GM12865 (cell line): ENCODE data around the gene PAWR.

Experiments used
- DNase-seq: peaks from one replicate; pipeline ENCODE4 v3.0.0; 2010; ENCODE audit warnings: low read depth
- H3K4me3 ChIP-seq: 2 replicates; pipeline ENCODE4 v1.5.1; 2011; ENCODE audit warnings: mild to moderate bottlenecking, low read depth, low read length, control low read depth
- CTCF ChIP-seq: IDR thresholded peaks from 2 replicates; pipeline ENCODE4 v1.5.1; 2011; ENCODE audit warnings: low read length, control low read depth, low read depth, inconsistent platforms; ENCODE audit not compliant: insufficient read depth; ENCODE audit errors: missing control alignments

Gene PAWR

DNA sequence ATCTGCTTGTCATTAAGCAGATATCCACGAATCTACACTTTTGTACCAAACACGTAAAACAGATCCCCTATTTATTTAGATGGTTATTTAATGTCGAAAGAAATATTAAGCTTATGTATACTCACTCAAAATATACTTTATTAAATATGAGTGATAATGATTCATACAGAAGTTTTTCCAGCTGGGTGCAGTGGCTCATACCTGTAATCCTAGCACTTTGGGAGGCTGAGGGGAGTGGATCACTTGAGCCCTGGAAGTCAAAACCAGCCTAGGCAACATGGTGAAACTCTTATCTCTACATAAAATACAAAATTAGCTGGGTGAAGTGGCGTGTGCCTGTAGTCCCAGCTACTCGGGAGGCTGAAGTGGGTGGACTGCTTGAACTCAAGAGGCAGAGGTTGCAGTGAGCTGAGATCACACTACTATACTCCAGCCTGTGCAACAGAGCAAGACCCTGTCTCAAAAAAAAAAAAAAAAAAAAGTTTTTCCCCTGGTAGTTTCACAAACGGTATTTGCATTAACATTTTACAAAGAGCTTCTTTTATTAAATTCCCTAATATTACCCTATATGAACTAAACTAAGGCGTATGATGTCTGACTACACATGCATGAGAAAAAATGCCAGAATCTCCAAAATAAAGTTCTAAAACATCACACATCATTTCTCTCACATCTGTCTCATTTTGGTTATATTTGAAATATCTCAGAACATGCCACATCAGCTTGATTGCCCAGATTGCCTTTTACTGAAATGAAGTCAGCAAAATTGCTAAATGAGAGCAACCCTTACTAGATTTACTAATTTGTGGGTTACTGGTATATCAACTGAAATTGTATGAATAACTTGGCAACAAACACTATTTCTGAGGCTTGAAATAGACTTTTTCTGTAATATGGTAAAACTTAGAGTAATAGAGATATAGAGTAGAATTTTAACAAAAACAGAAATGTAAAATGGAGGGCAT lies 74.9 kb downstream of the PAWR start:
- peak; percentile 48 for DNase-seq
- no peak for TF ChIP-seq CTCF
- no peak overlapping the region for H3K4me3 ChIP-seq

DNA sequence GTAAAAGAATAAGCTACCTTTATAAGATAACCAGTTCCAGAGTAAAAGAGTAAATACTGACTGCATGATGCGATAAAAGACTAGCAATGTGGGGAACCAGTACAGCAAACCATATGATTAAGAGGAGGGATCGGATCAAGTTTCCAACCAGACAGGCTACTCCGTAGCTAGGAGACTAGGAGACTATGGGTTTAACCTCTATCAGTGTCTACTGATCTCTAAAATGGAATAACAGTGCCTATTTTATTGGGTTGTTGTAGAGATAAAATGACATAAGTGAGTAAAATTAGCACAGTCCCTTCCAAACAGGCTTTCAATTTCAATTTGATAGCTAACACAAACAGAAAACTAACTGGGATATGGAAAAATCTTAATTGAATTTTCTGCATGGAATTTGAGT lies 76.0 kb downstream of the PAWR start:
- no peak overlapping the region for H3K4me3 ChIP-seq
- TF ChIP-seq CTCF = no peak
- DNase-seq = no peak

DNA sequence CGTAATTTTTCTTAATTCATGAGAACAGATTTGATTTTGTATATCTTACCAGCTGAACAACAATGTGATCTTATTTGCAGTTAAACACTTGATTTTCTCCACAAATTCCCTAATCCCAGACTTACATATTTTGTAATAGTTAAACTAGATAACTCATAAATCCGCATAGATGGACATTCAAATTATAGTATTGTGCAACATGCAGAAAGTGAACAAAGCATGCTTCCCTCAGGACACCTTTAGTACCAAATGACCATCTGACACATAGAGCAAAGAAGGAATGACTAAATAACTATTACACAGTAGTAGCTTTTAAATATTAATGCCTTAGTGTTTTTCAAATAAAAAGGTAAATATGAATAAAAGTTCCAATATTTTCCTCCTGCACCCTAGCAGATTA lies 88.9 kb downstream of the PAWR start:
- H3K4me3 ChIP-seq = no peak overlapping the region
- DNase-seq = no peak
- TF ChIP-seq CTCF = no peak

GRCh38 chr12:79597910-79598309 lies 92.9 kb downstream of the PAWR start:
- H3K4me3 ChIP-seq = no peak overlapping the region
- DNase-seq = no peak
- no peak for TF ChIP-seq CTCF

GRCh38 chr12:79596719-79597350 lies 93.9 kb downstream of the PAWR start:
- no peak overlapping the region for H3K4me3 ChIP-seq
- no peak for TF ChIP-seq CTCF
- no peak for DNase-seq

- H3K4me3 ChIP-seq = no peak overlapping the region
- TF ChIP-seq CTCF = no peak
- DNase-seq = no peak
These were observed 95.5 kb downstream of the PAWR start for GRCh38 chr12:79595273-79595672.
